Osteocyte (in vitro differentiated cells): ENCODE data around the gene CRY1. TPM values are rescaled to one million over a fixed set of nuclear protein-coding genes. Genes with fewer than 3 reads are reported as not detected.

Experiments
- DNase-seq: peaks from one replicate; pipeline ENCODE4 v3.0.0; 2021; ENCODE audit warnings: mixed read lengths; ENCODE audit not compliant: unreplicated experiment; ENCODE audit errors: extremely low spot score
- H3K27ac Mint-ChIP-seq: one replicate; pipeline ENCODE4 v1.8.0; 2021; ENCODE audit warnings: mild to moderate bottlenecking, mixed read lengths; ENCODE audit not compliant: unreplicated experiment
- H3K27me3 Mint-ChIP-seq: one replicate; pipeline ENCODE4 v1.8.0; 2021; ENCODE audit warnings: mixed read lengths; ENCODE audit not compliant: unreplicated experiment
- H3K36me3 Mint-ChIP-seq: one replicate; pipeline ENCODE4 v1.8.0; 2021; ENCODE audit warnings: mixed read lengths; ENCODE audit not compliant: unreplicated experiment
- H3K4me1 Mint-ChIP-seq: one replicate; pipeline ENCODE4 v1.8.0; 2021; ENCODE audit warnings: mixed read lengths; ENCODE audit not compliant: unreplicated experiment
- H3K4me3 Mint-ChIP-seq: one replicate; pipeline ENCODE4 v1.8.0; 2021; ENCODE audit warnings: mild to moderate bottlenecking, moderate library complexity, mixed read lengths; ENCODE audit not compliant: unreplicated experiment
- H3K9me3 Mint-ChIP-seq: one replicate; pipeline ENCODE4 v1.8.0; 2021; ENCODE audit warnings: mixed read lengths; ENCODE audit not compliant: unreplicated experiment
- total RNA-seq: library from RNA; stranded (reverse); gene quantifications from 2 replicates; pipeline ENCODE4 v1.2.1, GENCODE V29; 2021
- TF ChIP-seq, protein P1 (sequence below): fragments of 200-600 bp; sonication (generic); IDR thresholded peaks from 2 replicates; pipeline ENCODE4 v1.5.0; 2021; ENCODE audit warnings: antibody characterized with exemption, mild to moderate bottlenecking, moderate library complexity

CRY1 gene
- total RNA-seq, 1 donor from 2014 or later = 25.7 TPM

DNA sequence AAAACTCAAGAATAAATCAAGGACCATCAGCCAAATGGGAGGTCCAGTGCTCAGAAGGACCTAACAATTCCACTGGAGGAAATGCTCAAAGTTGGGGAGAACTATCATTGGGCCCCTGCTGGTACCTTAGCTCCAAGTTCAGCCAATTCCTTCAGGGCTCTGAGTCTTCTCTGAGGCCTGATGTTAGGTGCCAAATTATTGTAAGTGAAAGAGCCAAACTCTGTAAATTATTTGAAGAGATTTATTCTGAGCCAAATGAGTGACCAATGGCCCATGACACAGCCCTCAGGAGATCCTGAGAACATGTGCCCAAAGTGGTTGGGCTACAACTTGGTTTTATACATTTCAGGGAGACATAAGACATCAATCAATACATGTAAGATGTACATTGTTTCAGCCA, 145.9 kb downstream of the CRY1 start:
- peaks cover 5% of the 10 kb centered on the region for H3K9me3 Mint-ChIP-seq

DNA sequence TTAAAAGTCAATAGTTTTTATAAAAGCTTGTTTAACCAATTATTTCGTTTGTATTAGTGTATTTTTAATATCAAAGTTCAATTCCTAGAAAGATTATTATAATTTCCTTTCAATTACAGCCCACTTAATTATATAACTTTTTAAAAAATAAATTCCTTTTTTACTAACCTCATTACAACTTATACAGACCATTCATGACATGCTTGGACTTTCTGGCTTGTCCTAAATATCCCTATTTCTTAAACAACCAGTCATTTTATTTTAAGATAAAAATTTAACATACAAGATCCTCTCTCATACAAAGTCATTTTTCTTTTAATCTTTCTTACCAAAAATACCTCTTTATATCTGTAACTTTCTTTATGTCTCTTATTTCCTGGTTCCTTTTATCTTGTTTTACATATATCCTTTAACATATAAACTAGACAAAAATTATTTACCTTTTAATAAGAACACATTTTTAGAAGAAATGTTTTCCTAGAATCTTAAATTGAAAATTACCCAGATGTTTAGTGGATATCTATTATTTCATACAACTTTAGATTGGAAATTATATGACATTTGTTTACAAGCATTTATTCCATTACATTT, 148.0 kb downstream of the CRY1 start:
- Mint-ChIP-seq H3K4me1 (no peaks in the 10 kb centered on the region), H3K4me3 (no peak overlapping the region), H3K27ac (no peak overlapping the region), H3K9me3 (peaks cover 5% of the 10 kb centered on the region), H3K27me3 (peaks cover 10% of the 10 kb centered on the region), H3K36me3 (peaks cover 2% of the 10 kb centered on the region)
- no peak for DNase-seq
- TF ChIP-seq, protein P1, sequence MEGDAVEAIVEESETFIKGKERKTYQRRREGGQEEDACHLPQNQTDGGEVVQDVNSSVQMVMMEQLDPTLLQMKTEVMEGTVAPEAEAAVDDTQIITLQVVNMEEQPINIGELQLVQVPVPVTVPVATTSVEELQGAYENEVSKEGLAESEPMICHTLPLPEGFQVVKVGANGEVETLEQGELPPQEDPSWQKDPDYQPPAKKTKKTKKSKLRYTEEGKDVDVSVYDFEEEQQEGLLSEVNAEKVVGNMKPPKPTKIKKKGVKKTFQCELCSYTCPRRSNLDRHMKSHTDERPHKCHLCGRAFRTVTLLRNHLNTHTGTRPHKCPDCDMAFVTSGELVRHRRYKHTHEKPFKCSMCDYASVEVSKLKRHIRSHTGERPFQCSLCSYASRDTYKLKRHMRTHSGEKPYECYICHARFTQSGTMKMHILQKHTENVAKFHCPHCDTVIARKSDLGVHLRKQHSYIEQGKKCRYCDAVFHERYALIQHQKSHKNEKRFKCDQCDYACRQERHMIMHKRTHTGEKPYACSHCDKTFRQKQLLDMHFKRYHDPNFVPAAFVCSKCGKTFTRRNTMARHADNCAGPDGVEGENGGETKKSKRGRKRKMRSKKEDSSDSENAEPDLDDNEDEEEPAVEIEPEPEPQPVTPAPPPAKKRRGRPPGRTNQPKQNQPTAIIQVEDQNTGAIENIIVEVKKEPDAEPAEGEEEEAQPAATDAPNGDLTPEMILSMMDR = no peak

More for the DNA sequence above, 145.9 kb downstream of the CRY1 start:
- H3K27me3 Mint-ChIP-seq = peaks cover 7% of the 10 kb centered on the region
- H3K4me3 Mint-ChIP-seq = no peak overlapping the region
- H3K27ac Mint-ChIP-seq = no peak overlapping the region
- TF ChIP-seq, protein P1 = no peak
- H3K36me3 Mint-ChIP-seq = peaks cover 2% of the 10 kb centered on the region
- peaks cover 1% of the 10 kb centered on the region for H3K4me1 Mint-ChIP-seq
- no peak for DNase-seq

DNA sequence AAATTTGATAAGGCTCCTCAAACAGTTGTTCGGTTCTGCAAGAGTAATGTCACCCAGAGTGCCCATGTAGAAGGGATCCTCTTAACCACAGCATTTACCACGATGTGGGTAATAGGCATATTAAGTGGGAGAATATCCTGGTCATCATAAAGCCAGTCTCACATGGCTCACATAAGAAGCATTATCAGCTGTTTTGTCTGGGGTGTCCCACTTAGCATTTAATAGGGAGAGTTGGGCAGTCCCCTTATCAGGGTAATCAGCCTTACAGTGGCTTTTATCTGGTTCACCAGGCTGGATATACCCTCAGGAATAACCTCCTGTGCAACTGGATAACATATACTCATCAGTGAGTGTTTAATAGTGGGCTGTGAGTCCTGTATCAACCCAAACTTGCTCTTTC, 150.6 kb downstream of the CRY1 start:
- TF ChIP-seq, protein P1 = no peak
- Mint-ChIP-seq H3K27me3 (peaks cover 5% of the 10 kb centered on the region), H3K4me1 (no peaks in the 10 kb centered on the region), H3K27ac (no peak overlapping the region), H3K9me3 (no peaks in the 10 kb centered on the region), H3K36me3 (no peaks in the 10 kb centered on the region), H3K4me3 (no peak overlapping the region)
- no peak for DNase-seq

DNA sequence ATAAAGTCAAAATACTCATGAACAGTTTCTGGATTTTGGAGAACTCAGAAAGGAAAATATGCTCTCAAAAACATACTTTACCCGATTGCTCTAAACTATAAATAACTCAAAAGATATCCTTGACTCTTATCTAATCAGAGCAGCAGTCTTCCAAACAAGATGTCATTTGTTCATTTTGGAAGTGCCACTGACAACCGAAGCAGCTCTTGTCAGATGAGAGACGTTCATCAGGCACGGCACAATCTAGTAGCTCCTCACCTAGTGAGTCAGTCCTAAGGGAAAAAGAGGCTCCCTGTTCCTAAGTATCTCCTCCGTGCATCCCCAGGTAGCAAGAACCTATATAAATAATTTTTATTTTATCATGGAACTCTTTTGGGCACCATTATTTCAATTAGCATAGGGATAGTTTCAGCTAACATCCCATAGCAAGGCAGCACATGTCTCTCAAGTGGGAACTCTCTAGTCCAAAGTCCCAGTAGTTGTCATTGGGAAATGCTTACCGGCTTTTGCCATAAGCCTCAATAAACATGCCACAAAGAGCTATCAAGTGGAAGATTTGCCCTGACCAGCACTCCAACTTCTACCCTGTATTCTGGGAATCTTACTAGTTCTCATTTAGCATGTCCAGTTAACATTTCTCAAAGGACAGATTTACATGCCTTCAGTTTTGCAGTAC, 151.7 kb downstream of the CRY1 start:
- DNase-seq = no peak
- peaks cover 5% of the 10 kb centered on the region for H3K27me3 Mint-ChIP-seq
- no peaks in the 10 kb centered on the region for H3K4me1 Mint-ChIP-seq
- no peak overlapping the region for H3K27ac Mint-ChIP-seq
- TF ChIP-seq, protein P1 = no peak
- no peak overlapping the region for H3K4me3 Mint-ChIP-seq
- no peaks in the 10 kb centered on the region for H3K9me3 Mint-ChIP-seq
- no peaks in the 10 kb centered on the region for H3K36me3 Mint-ChIP-seq

Other genes with a start within 250 kb of the CRY1 start
- 96.1 and 105 TPM in 2 replicates for gene TMEM263, start 137.6 kb downstream of the CRY1 start, total RNA-seq
- 12.1 and 12.5 TPM in 2 replicates for gene MTERF2, start 106.4 kb downstream of the CRY1 start, total RNA-seq